GM12878 (cell line): ENCODE measurements around the gene NAP1L4. TPM values are rescaled to one million over a fixed set of nuclear protein-coding genes. Genes with fewer than 3 reads are reported as not detected.

ENCODE experiments used
- ATAC-seq: fragments of 200-7000 bp; cut with Tn5 transposase; 3 replicates; pipeline ENCODE4 v1.9.1; 2020; ENCODE audit warnings: mild to moderate bottlenecking, moderate library complexity
- BruUV-seq: library from RNA; stranded (reverse); fragments of 400-500 nt; replicated peaks from 2 replicates; lab custom pipeline; 2021; lab: Mats Ljungman, UMichigan
- CTCF ChIA-PET: fragments of 300-600 bp; sonication (Branson Sonifier 250); formaldehyde crosslinking; extraction: SDS; loops from one replicate; lab custom pipeline; 2021; ENCODE audit warnings: inconsistent platforms; lab: Yijun Ruan, JAX
- POLR2A ChIA-PET: fragments of 350-600 bp; formaldehyde crosslinking; extraction: SDS; loops from one replicate; lab custom pipeline; 2021; ENCODE audit warnings: inconsistent platforms; lab: Charles Lee
- RAD21 ChIA-PET: fragments of 300-600 bp; sonication (Branson Sonifier 250); formaldehyde crosslinking; loops from one replicate; lab custom pipeline; 2023; ENCODE audit warnings: antibody characterized with exemption; ENCODE audit not compliant: unreplicated experiment; lab: Charles Lee
- SMC1A ChIA-PET: fragments of 300-600 bp; sonication (Branson Sonifier 250); formaldehyde crosslinking; loops from one replicate; lab custom pipeline; 2023; ENCODE audit not compliant: unreplicated experiment, uncharacterized antibody; lab: Charles Lee
- DNase-seq: peaks from one replicate; pipeline ENCODE4 v3.0.0-alpha.2; 2011; ENCODE audit warnings: low read depth, low spot score
- FAIRE-seq: peaks from 3 replicates; lab custom pipeline; 2011; peaks lifted over from hg19 to GRCh38; lab: Jason Lieb, UNC
- H2AFZ ChIP-seq: 2 replicates; pipeline ENCODE4 v1.6.0; 2011; ENCODE audit warnings: low read depth, low read length, control low read depth; ENCODE audit not compliant: control insufficient read depth
- H3K27ac ChIP-seq: 2 replicates; pipeline ENCODE4 v1.5.1; 2011; ENCODE audit warnings: control low read depth; ENCODE audit not compliant: control insufficient read depth, insufficient read depth
- H3K27me3 ChIP-seq, 2 experiments: replicated peaks in 1 of 2; 2 replicates each; pipeline versions ENCODE4 v1.6.0 to v1.6.1; 2011; ENCODE audit warnings: low read length in 1 of 2; ENCODE audit not compliant: control insufficient read depth in 2 of 2, insufficient read depth in 2 of 2
- H3K36me3 ChIP-seq, 2 experiments: 2 replicates each; pipeline ENCODE4 v1.5.1; 2011; ENCODE audit warnings: low read length in 1 of 2; ENCODE audit not compliant: control insufficient read depth in 2 of 2, insufficient read depth in 2 of 2
- H3K4me1 ChIP-seq: 2 replicates; pipeline ENCODE4 v1.6.1; 2011; ENCODE audit warnings: mild to moderate bottlenecking, low read length, moderate library complexity, mixed read lengths; ENCODE audit not compliant: control insufficient read depth, insufficient read depth
- H3K4me2 ChIP-seq: 2 replicates; pipeline ENCODE4 v1.6.0; 2011; ENCODE audit warnings: control low read depth; ENCODE audit not compliant: control insufficient read depth, insufficient read depth
- H3K4me3 ChIP-seq: fragments of 200-600 bp; sonication (generic); 2 replicates; pipeline ENCODE4 v1.5.1; 2016
- H3K79me2 ChIP-seq: 2 replicates; pipeline ENCODE4 v1.6.0; 2011; ENCODE audit warnings: low read length; ENCODE audit not compliant: control insufficient read depth, insufficient read depth
- H3K9ac ChIP-seq: 2 replicates; pipeline ENCODE4 v1.8.0; 2011; ENCODE audit warnings: low read length, control low read depth, mixed read lengths; ENCODE audit not compliant: control insufficient read depth, insufficient read depth
- H3K9me3 ChIP-seq: replicated peaks from 3 replicates; pipeline ENCODE4 v1.5.1; 2011; ENCODE audit warnings: mild to moderate bottlenecking, low read length; ENCODE audit not compliant: control insufficient read depth, insufficient read depth
- H4K20me1 ChIP-seq: 2 replicates; pipeline ENCODE4 v1.6.0; 2011; ENCODE audit not compliant: control insufficient read depth, insufficient read depth
- CBX5 ChIP-seq: sonication (generic); IDR thresholded peaks from 2 replicates; pipeline ENCODE4 v1.6.1; 2016; ENCODE audit warnings: low read depth, moderate library complexity, mild to moderate bottlenecking, inconsistent platforms
- CREM ChIP-seq: IDR thresholded peaks from 2 replicates; pipeline ENCODE4 v1.6.1; 2014; ENCODE audit warnings: antibody characterized with exemption, low read depth
- EGR1 ChIP-seq, 2 experiments: IDR thresholded peaks; 1 replicate in 1 of 2; 2 replicates in 1 of 2; pipeline ENCODE4 v1.6.1; 2011 to 2012; ENCODE audit warnings: low read depth in 2 of 2, low read length in 2 of 2, borderline replicate concordance in 1 of 2, mild to moderate bottlenecking in 1 of 2, moderate library complexity in 1 of 2
- NBN ChIP-seq: fragments of 450-650 bp; IDR thresholded peaks from 2 replicates; pipeline ENCODE4 v1.6.1; 2016
- NRF1 ChIP-seq: conservative IDR thresholded peaks from 2 replicates; pipeline ENCODE4 v1.6.1; 2011; ENCODE audit warnings: mild to moderate bottlenecking, low read depth, low read length, improper control_type of control experiment
- SIN3A ChIP-seq: IDR thresholded peaks from 2 replicates; pipeline ENCODE4 v1.6.1; 2012; ENCODE audit warnings: low read depth, low read length, improper control_type of control experiment
- SUZ12 ChIP-seq: fragments of 200-600 bp; sonication (generic); IDR thresholded peaks from one replicate; pipeline ENCODE4 v1.6.1; 2018; ENCODE audit warnings: antibody characterized with exemption, mild to moderate bottlenecking; ENCODE audit not compliant: unreplicated experiment
- TAF1 ChIP-seq: IDR thresholded peaks from 2 replicates; pipeline ENCODE4 v1.6.1; 2011; ENCODE audit warnings: mild to moderate bottlenecking, low read depth, low read length, borderline replicate concordance
- WGBS: methylation state at CpG from one replicate; pipeline ENCODE4 v1.1.6; 2016; ENCODE audit warnings: low lambda C conversion rate; ENCODE audit not compliant: insufficient replicate concordance, insufficient coverage; ENCODE audit errors: missing lambda C conversion rate; 5-methylcytosine and 5-hydroxymethylcytosine counted together
- in situ Hi-C: fragments of 300-500 bp; cut with MboI; formaldehyde crosslinking; loops from 9 replicates; pipeline ENCODE4 v1.14.3; 2018; ENCODE audit warnings: mixed read lengths
- intact Hi-C: fragments of 100-400 bp; cut with micrococcal nuclease; formaldehyde crosslinking; loops from one replicate; pipeline ENCODE4 v1.14.2; 2022; ENCODE audit not compliant: unreplicated experiment
- polyA plus RNA-seq, 11 experiments: library from polyadenylated mRNA; depleted of rRNA in 4 of 11; unstranded in 6 of 11; stranded (reverse) in 5 of 11; fragments of >200 nt; fragmentation: Nextera tagmentation in 4 of 11; fragmentation: Illumina TruSeq in 1 of 11; extraction: Ambion mirVana in 4 of 11; extraction: Trizol in 1 of 11; gene quantifications; 1 replicate in 1 of 11; 2 replicates in 10 of 11; pipeline versions ENCODE4 v1.2.1 to v1.2.3, GENCODE V29; 2011 to 2016; ENCODE audit warnings: inconsistent platforms in 2 of 11, missing spikeins in 2 of 11, low read depth in 1 of 11
- total RNA-seq, 4 experiments: library from RNA; depleted of rRNA in 3 of 4; stranded (reverse); fragments of >200 nt in 3 of 4; fragmentation: Illumina TruSeq in 1 of 4; extraction: Trizol in 1 of 4; gene quantifications; 2 replicates each; pipeline versions ENCODE4 v1.2.1 to v1.2.3, GENCODE V29; 2013 to 2021

The NAP1L4 gene
- total and polyA plus RNA-seq, 10 of the 15 experiments (the other 5 are each of a cell fraction or from before 2014, with no cell fraction given) = 24.8 to 198 (median 114) TPM

DNA sequence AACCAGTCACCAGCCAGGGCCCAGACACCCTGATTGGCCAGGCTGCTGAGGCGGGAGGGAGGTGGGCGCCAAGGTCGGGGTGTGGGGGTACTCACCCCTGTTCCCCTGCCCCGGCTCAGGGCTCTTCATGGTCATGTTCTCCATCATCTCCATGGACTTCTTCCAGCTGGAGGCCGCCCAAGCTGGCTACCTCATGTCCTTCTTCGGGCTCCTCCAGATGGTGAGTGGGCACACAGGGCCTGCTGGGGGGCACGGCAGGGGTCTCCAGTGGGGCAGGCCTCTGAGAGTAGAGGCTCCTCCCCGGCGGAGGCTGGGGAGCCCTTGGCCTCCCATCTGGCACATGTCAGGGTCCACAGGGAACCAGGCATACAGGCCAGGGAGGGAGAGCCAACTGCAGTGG, 72.9 kb downstream of the NAP1L4 start (continued):
- TF ChIP-seq TAF1 (no peak), SUZ12 (no peak), SIN3A (no peak), CREM (no peak), CBX5 (no peak), NBN (no peak), NRF1 (no peak)

DNA sequence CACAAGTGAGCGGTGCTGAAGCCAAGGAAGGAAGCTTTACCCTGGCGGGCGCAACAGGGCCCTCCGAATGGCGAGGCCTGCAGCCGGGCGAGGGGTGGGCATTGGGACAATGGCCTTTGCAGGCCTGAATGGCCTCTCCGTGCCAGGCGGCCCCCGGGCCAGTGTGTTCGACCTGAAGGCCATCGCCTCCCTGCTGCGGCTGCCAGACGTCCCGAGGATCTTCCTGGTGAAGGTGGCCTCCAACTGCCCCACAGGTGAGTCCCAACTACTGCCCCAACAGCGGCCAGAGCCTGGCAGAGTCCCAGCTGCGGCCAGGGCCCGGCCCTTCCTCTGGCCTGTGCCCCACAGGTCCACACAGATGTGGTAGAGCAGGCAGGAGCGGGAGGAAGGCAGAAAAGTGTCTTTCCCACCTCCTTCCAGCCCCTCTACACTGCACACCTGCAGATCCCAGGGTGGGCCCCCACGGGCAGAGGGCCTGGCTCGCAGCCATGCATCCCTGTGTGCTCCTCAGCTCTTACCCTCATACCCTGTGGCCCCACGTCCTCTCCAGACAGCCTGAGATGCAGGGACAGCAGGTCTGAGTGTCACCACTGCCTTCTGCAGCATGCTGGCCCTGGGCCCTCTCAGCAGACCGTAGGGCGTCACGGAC, 74.2 kb downstream of the NAP1L4 start:
- in situ Hi-C loops (no loop called here), intact Hi-C loops (no loop called here)
- DNase-seq (no peak), FAIRE-seq (no peak), ATAC-seq (no peak; the same call in 2 of the 3 replicates)
- Histone ChIP-seq H3K79me2 (no peaks in the 10 kb centered on the region), H3K27me3 (no peaks in the 10 kb centered on the region), H3K27ac (no peak overlapping the region), H3K36me3 (no peaks in the 10 kb centered on the region), H3K4me2 (no peak overlapping the region), H3K9ac (no peak overlapping the region), H3K4me3 (no peak overlapping the region), H3K4me1 (no peaks in the 10 kb centered on the region), H4K20me1 (no peaks in the 10 kb centered on the region), H3K9me3 (no peaks in the 10 kb centered on the region), H2AFZ (no peak overlapping the region)
- WGBS = 52% methylated on average over 25 of the region's 25 CpGs
- POLR2A ChIA-PET = no interaction called here
- TF ChIP-seq EGR1 (IDR thresholded peaks at IDR 0.05; ENCODE audit: borderline replicate concordance in 1 of 2, low read depth in 2 of 2, low read length in 2 of 2) = no peak
- CTCF ChIA-PET = interaction anchor here (1.8 kb wide), 1 partner anchor 11 kb away, joined by 6 read pairs; the partner anchor contains the start of gene PHLDA2
- RAD21 ChIA-PET = no interaction called here
- BruUV-seq = no TSS peak
- SMC1A ChIA-PET = no interaction called here
